GM12878 (cell line): ENCODE results near the gene CTNNB1. TPM values are rescaled to one million over a fixed set of nuclear protein-coding genes. Genes with fewer than 3 reads are reported as not detected.

Source experiments
- ATAC-seq: fragments of 200-7000 bp; cut with Tn5 transposase; 3 replicates; pipeline ENCODE4 v1.9.1; 2020; ENCODE audit warnings: mild to moderate bottlenecking, moderate library complexity
- BruUV-seq: library from RNA; stranded (reverse); fragments of 400-500 nt; replicated peaks from 2 replicates; lab custom pipeline; 2021; lab: Mats Ljungman, UMichigan
- CTCF ChIA-PET: fragments of 300-600 bp; sonication (Branson Sonifier 250); formaldehyde crosslinking; extraction: SDS; loops from one replicate; lab custom pipeline; 2021; ENCODE audit warnings: inconsistent platforms; lab: Yijun Ruan, JAX
- POLR2A ChIA-PET: fragments of 350-600 bp; formaldehyde crosslinking; extraction: SDS; loops from one replicate; lab custom pipeline; 2021; ENCODE audit warnings: inconsistent platforms; lab: Charles Lee
- RAD21 ChIA-PET: fragments of 300-600 bp; sonication (Branson Sonifier 250); formaldehyde crosslinking; loops from one replicate; lab custom pipeline; 2023; ENCODE audit warnings: antibody characterized with exemption; ENCODE audit not compliant: unreplicated experiment; lab: Charles Lee
- SMC1A ChIA-PET: fragments of 300-600 bp; sonication (Branson Sonifier 250); formaldehyde crosslinking; loops from one replicate; lab custom pipeline; 2023; ENCODE audit not compliant: unreplicated experiment, uncharacterized antibody; lab: Charles Lee
- DNase-seq: peaks from one replicate; pipeline ENCODE4 v3.0.0-alpha.2; 2011; ENCODE audit warnings: low read depth, low spot score
- FAIRE-seq: peaks from 3 replicates; lab custom pipeline; 2011; peaks lifted over from hg19 to GRCh38; lab: Jason Lieb, UNC
- H2AFZ ChIP-seq: 2 replicates; pipeline ENCODE4 v1.6.0; 2011; ENCODE audit warnings: low read depth, low read length, control low read depth; ENCODE audit not compliant: control insufficient read depth
- H3K27ac ChIP-seq: 2 replicates; pipeline ENCODE4 v1.5.1; 2011; ENCODE audit warnings: control low read depth; ENCODE audit not compliant: control insufficient read depth, insufficient read depth
- H3K27me3 ChIP-seq, 2 experiments: replicated peaks in 1 of 2; 2 replicates each; pipeline versions ENCODE4 v1.6.0 to v1.6.1; 2011; ENCODE audit warnings: low read length in 1 of 2; ENCODE audit not compliant: control insufficient read depth in 2 of 2, insufficient read depth in 2 of 2
- H3K36me3 ChIP-seq, 2 experiments: 2 replicates each; pipeline ENCODE4 v1.5.1; 2011; ENCODE audit warnings: low read length in 1 of 2; ENCODE audit not compliant: control insufficient read depth in 2 of 2, insufficient read depth in 2 of 2
- H3K4me1 ChIP-seq: 2 replicates; pipeline ENCODE4 v1.6.1; 2011; ENCODE audit warnings: mild to moderate bottlenecking, low read length, moderate library complexity, mixed read lengths; ENCODE audit not compliant: control insufficient read depth, insufficient read depth
- H3K4me2 ChIP-seq: 2 replicates; pipeline ENCODE4 v1.6.0; 2011; ENCODE audit warnings: control low read depth; ENCODE audit not compliant: control insufficient read depth, insufficient read depth
- H3K4me3 ChIP-seq: fragments of 200-600 bp; sonication (generic); 2 replicates; pipeline ENCODE4 v1.5.1; 2016
- H3K79me2 ChIP-seq: 2 replicates; pipeline ENCODE4 v1.6.0; 2011; ENCODE audit warnings: low read length; ENCODE audit not compliant: control insufficient read depth, insufficient read depth
- H3K9ac ChIP-seq: 2 replicates; pipeline ENCODE4 v1.8.0; 2011; ENCODE audit warnings: low read length, control low read depth, mixed read lengths; ENCODE audit not compliant: control insufficient read depth, insufficient read depth
- H3K9me3 ChIP-seq: replicated peaks from 3 replicates; pipeline ENCODE4 v1.5.1; 2011; ENCODE audit warnings: mild to moderate bottlenecking, low read length; ENCODE audit not compliant: control insufficient read depth, insufficient read depth
- H4K20me1 ChIP-seq: 2 replicates; pipeline ENCODE4 v1.6.0; 2011; ENCODE audit not compliant: control insufficient read depth, insufficient read depth
- BCL3 ChIP-seq: IDR thresholded peaks from 2 replicates; pipeline ENCODE4 v1.6.1; 2011; ENCODE audit warnings: borderline replicate concordance, low read depth, mild to moderate bottlenecking, moderate library complexity, low read length; ENCODE audit not compliant: insufficient read depth, poor library complexity, severe bottlenecking
- ELK1 ChIP-seq: IDR thresholded peaks from 2 replicates; pipeline ENCODE4 v1.6.1; 2012; ENCODE audit warnings: low read depth, low read length, improper control_type of control experiment
- ESRRA ChIP-seq: IDR thresholded peaks from 2 replicates; pipeline ENCODE4 v1.6.1; 2012; ENCODE audit warnings: mild to moderate bottlenecking, low read length, improper control_type of control experiment
- HDGF ChIP-seq: fragments of 450-650 bp; IDR thresholded peaks from 2 replicates; pipeline ENCODE4 v1.6.1; 2016; ENCODE audit warnings: antibody characterized with exemption
- IKZF1 ChIP-seq: fragments of 450-650 bp; conservative IDR thresholded peaks from 2 replicates; pipeline ENCODE4 v1.6.1; 2017; ENCODE audit warnings: antibody characterized with exemption, mild to moderate bottlenecking
- KDM1A ChIP-seq: fragments of 200-600 bp; sonication (generic); IDR thresholded peaks from 2 replicates; pipeline ENCODE4 v1.6.1; 2016; ENCODE audit warnings: borderline replicate concordance
- PBX3 ChIP-seq: IDR thresholded peaks from 2 replicates; pipeline ENCODE4 v1.6.1; 2011; ENCODE audit warnings: mild to moderate bottlenecking, low read depth, low read length, moderate library complexity; ENCODE audit not compliant: insufficient replicate concordance
- RAD21 ChIP-seq: IDR thresholded peaks from 2 replicates; pipeline ENCODE4 v1.6.1; 2011; ENCODE audit warnings: mild to moderate bottlenecking, low read depth, low read length, moderate library complexity; ENCODE audit not compliant: insufficient read depth
- RUNX3 ChIP-seq: IDR thresholded peaks from 2 replicates; pipeline ENCODE4 v1.6.1; 2012; ENCODE audit warnings: low read length, inconsistent platforms
- SMAD5 ChIP-seq: IDR thresholded peaks from 2 replicates; pipeline ENCODE4 v1.6.1; 2016; ENCODE audit warnings: antibody characterized with exemption, low read depth
- TCF7 ChIP-seq: IDR thresholded peaks from 2 replicates; pipeline ENCODE4 v1.6.1; 2014; ENCODE audit warnings: antibody characterized with exemption, borderline replicate concordance
- USF2 ChIP-seq: IDR thresholded peaks from 2 replicates; pipeline ENCODE4 v1.6.1; 2011; ENCODE audit warnings: low read depth, low read length, improper control_type of control experiment, borderline replicate concordance
- ZBTB33 ChIP-seq: fragments of 450-650 bp; IDR thresholded peaks from 2 replicates; pipeline ENCODE4 v1.6.1; 2017; ENCODE audit warnings: mild to moderate bottlenecking
- WGBS: methylation state at CpG from one replicate; pipeline ENCODE4 v1.1.6; 2016; ENCODE audit warnings: low lambda C conversion rate; ENCODE audit not compliant: insufficient replicate concordance, insufficient coverage; ENCODE audit errors: missing lambda C conversion rate; 5-methylcytosine and 5-hydroxymethylcytosine counted together
- in situ Hi-C: fragments of 300-500 bp; cut with MboI; formaldehyde crosslinking; loops from 9 replicates; pipeline ENCODE4 v1.14.3; 2018; ENCODE audit warnings: mixed read lengths
- intact Hi-C: fragments of 100-400 bp; cut with micrococcal nuclease; formaldehyde crosslinking; loops from one replicate; pipeline ENCODE4 v1.14.2; 2022; ENCODE audit not compliant: unreplicated experiment
- polyA plus RNA-seq, 11 experiments: library from polyadenylated mRNA; depleted of rRNA in 4 of 11; unstranded in 6 of 11; stranded (reverse) in 5 of 11; fragments of >200 nt; fragmentation: Nextera tagmentation in 4 of 11; fragmentation: Illumina TruSeq in 1 of 11; extraction: Ambion mirVana in 4 of 11; extraction: Trizol in 1 of 11; gene quantifications; 1 replicate in 1 of 11; 2 replicates in 10 of 11; pipeline versions ENCODE4 v1.2.1 to v1.2.3, GENCODE V29; 2011 to 2016; ENCODE audit warnings: inconsistent platforms in 2 of 11, missing spikeins in 2 of 11, low read depth in 1 of 11
- total RNA-seq, 4 experiments: library from RNA; depleted of rRNA in 3 of 4; stranded (reverse); fragments of >200 nt in 3 of 4; fragmentation: Illumina TruSeq in 1 of 4; extraction: Trizol in 1 of 4; gene quantifications; 2 replicates each; pipeline versions ENCODE4 v1.2.1 to v1.2.3, GENCODE V29; 2013 to 2021

The CTNNB1 gene
- total and polyA plus RNA-seq, 10 of the 15 experiments (the other 5 are each of a cell fraction or from before 2014, with no cell fraction given): 30.4 to 217 (median 138) TPM

GRCh38 chr3:41169023-41169422 is 30.3 kb upstream of the CTNNB1 start:
- no TSS peak for BruUV-seq
- Histone ChIP-seq H3K9ac (no peak overlapping the region), H3K27ac (no peak overlapping the region), H2AFZ (no peak overlapping the region), H3K36me3 (no peaks in the 10 kb centered on the region), H4K20me1 (no peaks in the 10 kb centered on the region), H3K79me2 (no peaks in the 10 kb centered on the region), H3K9me3 (no peaks in the 10 kb centered on the region), H3K4me2 (no peak overlapping the region), H3K4me1 (no peaks in the 10 kb centered on the region), H3K27me3 (peaks cover 0 to 3% of the 10 kb centered on the region in 2 experiments; a peak in 1 of 4 replicates), H3K4me3 (no peak overlapping the region)
- TF ChIP-seq IKZF1 (no peak), RUNX3 (no peak), ELK1 (no peak), RAD21 (no peak), HDGF (no peak), ZBTB33 (no peak), TCF7 (no peak), ESRRA (no peak), PBX3 (no peak), BCL3 (no peak), USF2 (no peak), KDM1A (no peak), SMAD5 (no peak)
- WGBS: 24% methylated on average over 5 of the region's 5 CpGs
- RAD21 ChIA-PET: no interaction called here
- in situ Hi-C loops: no loop called here
- ATAC-seq (no peak), DNase-seq (no peak), FAIRE-seq (no peak)
- POLR2A ChIA-PET: no interaction called here
- SMC1A ChIA-PET: no interaction called here
- intact Hi-C loops: no loop called here
- CTCF ChIA-PET: no interaction called here
